HG03442 (cell line): ENCODE results near the gene GGTLC2.
"Not testable (repeated sequence)": the region's sequence is repeated elsewhere in the genome, so short reads cannot be mapped to it uniquely, and the experiment has no call there.

Experiments used
- ATAC-seq: cut with Tn5 transposase; IDR thresholded peaks from one replicate; pipeline ENCODE4 v1.9.1; 2021; ENCODE audit warnings: mild to moderate bottlenecking, moderate library complexity; ENCODE audit not compliant: unreplicated experiment

GGTLC2 gene

GRCh38 chr22:22644314-22644713 lies at the start of gene GGTLC2:
GGTLC2 (plus strand) TSS chr22:22644614; CDS start chr22:22646346, 1,732 bp downstream.
- not testable (repeated sequence) for ATAC-seq

GRCh38 chr22:22595001-22595835 lies 49.2 kb upstream of the GGTLC2 start:
- no peak for ATAC-seq

GRCh38 chr22:22598144-22598543 lies 46.3 kb upstream of the GGTLC2 start:
- ATAC-seq: no peak

- no peak for ATAC-seq
Measured at GRCh38 chr22:22599248-22599647, 45.2 kb upstream of the GGTLC2 start.

- ATAC-seq: no peak
Measured at GRCh38 chr22:22600531-22601261, 43.7 kb upstream of the GGTLC2 start.

GRCh38 chr22:22603470-22603947 lies 40.9 kb upstream of the GGTLC2 start:
- ATAC-seq: no peak

GRCh38 chr22:22604326-22605073 lies 39.9 kb upstream of the GGTLC2 start:
- ATAC-seq: no peak

- ATAC-seq: no peak
Measured at GRCh38 chr22:22605074-22605404, 39.4 kb upstream of the GGTLC2 start.

- not testable (repeated sequence) for ATAC-seq
Measured at GRCh38 chr22:22608022-22608421, 36.4 kb upstream of the GGTLC2 start.

GRCh38 chr22:22609291-22609690 lies 35.1 kb upstream of the GGTLC2 start:
- no peak for ATAC-seq

- ATAC-seq: no peak
Measured at GRCh38 chr22:22612516-22612915, 31.9 kb upstream of the GGTLC2 start.

- ATAC-seq: no peak
Measured at GRCh38 chr22:22614065-22614464, 30.3 kb upstream of the GGTLC2 start.

GRCh38 chr22:22616636-22617035 lies 27.8 kb upstream of the GGTLC2 start:
- no peak for ATAC-seq

GRCh38 chr22:22618448-22618847 lies 26.0 kb upstream of the GGTLC2 start:
- no peak for ATAC-seq

- ATAC-seq: no peak
Measured at GRCh38 chr22:22618923-22619322, 25.5 kb upstream of the GGTLC2 start.

GRCh38 chr22:22619765-22620414 lies 24.5 kb upstream of the GGTLC2 start:
- ATAC-seq: no peak

GRCh38 chr22:22628546-22629495 lies 15.6 kb upstream of the GGTLC2 start:
- ATAC-seq: not testable (repeated sequence)

- ATAC-seq: not testable (repeated sequence)
Measured at GRCh38 chr22:22631223-22631652, 13.2 kb upstream of the GGTLC2 start.

- ATAC-seq: not testable (repeated sequence)
Measured at GRCh38 chr22:22632226-22632625, 12.2 kb upstream of the GGTLC2 start.

GRCh38 chr22:22633533-22633932 lies 10.9 kb upstream of the GGTLC2 start:
- not testable (repeated sequence) for ATAC-seq
